K562 (cell line): ENCODE data around the gene RNF113A. TPM values are rescaled to one million over a fixed set of nuclear protein-coding genes. Genes with fewer than 3 reads are reported as not detected.

Experiments used
- ATAC-seq: fragments of 200-7000 bp; cut with Tn5 transposase; 3 replicates; pipeline ENCODE4 v1.9.1; 2020; ENCODE audit warnings: moderate library complexity
- BruUV-seq: library from RNA; stranded (reverse); fragments of 400-500 nt; replicated peaks from 2 replicates; lab custom pipeline; 2021; lab: Mats Ljungman, UMichigan
- CTCF ChIA-PET: fragments of 300-600 bp; formaldehyde crosslinking; extraction: SDS; loops from one replicate; lab custom pipeline; 2021; ENCODE audit warnings: low intra/inter-chr PET ratio; lab: Yijun Ruan, JAX
- POLR2A ChIA-PET: fragments of 300-600, 350-650 bp; sonication (Branson Sonifier 250); formaldehyde crosslinking; extraction: SDS; loops from one replicate; lab custom pipeline; 2021; ENCODE audit warnings: antibody characterized with exemption, inconsistent platforms; lab: Yijun Ruan, JAX
- DNase-seq, 4 experiments: peaks; one replicate each; pipeline versions ENCODE4 v3.0.0 to v3.0.0-alpha.2; 2011 to 2018; ENCODE audit warnings: low spot score in 3 of 4, mixed read lengths in 3 of 4; ENCODE audit errors: extremely low read depth in 1 of 4
- FAIRE-seq: peaks from 2 replicates; lab custom pipeline; 2011; peaks lifted over from hg19 to GRCh38; lab: Jason Lieb, UNC
- H2AFZ ChIP-seq: 2 replicates; pipeline ENCODE4 v1.6.0; 2011; ENCODE audit warnings: low read depth, low read length, control low read depth, inconsistent platforms
- H3K27ac ChIP-seq: fragments of 200-600 bp; 3 replicates; pipeline ENCODE4 v1.8.0; 2011; ENCODE audit warnings: low read depth, mild to moderate bottlenecking, control low read depth, inconsistent platforms, low read length, moderate library complexity, mixed read lengths; ENCODE audit errors: extremely low read depth
- H3K27me3 ChIP-seq, 2 experiments: fragments of 300-600 bp in 1 of 2; 2 replicates in 1 of 2; 3 replicates in 1 of 2; pipeline versions ENCODE4 v1.6.0 to v1.8.0; 2011; ENCODE audit warnings: inconsistent platforms in 2 of 2, low read length in 2 of 2, mild to moderate bottlenecking in 1 of 2, mixed read lengths in 1 of 2, moderate library complexity in 1 of 2; ENCODE audit not compliant: control insufficient read depth in 2 of 2, insufficient read depth in 2 of 2
- H3K36me3 ChIP-seq: fragments of 300-600 bp; 3 replicates; pipeline ENCODE4 v1.8.0; 2011; ENCODE audit warnings: mild to moderate bottlenecking, low read length, inconsistent platforms; ENCODE audit not compliant: control insufficient read depth, insufficient read depth
- H3K4me1 ChIP-seq, 2 experiments: fragments of 200-600 bp in 1 of 2; replicated peaks in 1 of 2; 2 replicates in 1 of 2; 3 replicates in 1 of 2; pipeline versions ENCODE4 v1.5.1 to v1.8.0; 2011; ENCODE audit warnings: inconsistent platforms in 2 of 2, low read length in 2 of 2, mild to moderate bottlenecking in 1 of 2, mixed read lengths in 1 of 2, moderate library complexity in 1 of 2; ENCODE audit not compliant: control insufficient read depth in 2 of 2, insufficient read depth in 2 of 2
- H3K4me2 ChIP-seq: 2 replicates; pipeline ENCODE4 v1.6.1; 2011; ENCODE audit warnings: low read length, control low read depth, inconsistent platforms, mixed read lengths; ENCODE audit not compliant: insufficient read depth
- H3K4me3 ChIP-seq: fragments of 200-600 bp; sonication (generic), shearing (Covaris generic); 2 replicates; pipeline ENCODE4 v1.5.1; 2016; ENCODE audit warnings: control low read depth, inconsistent platforms
- H3K79me2 ChIP-seq: fragments of 200-600 bp; 3 replicates; pipeline ENCODE4 v1.8.0; 2011; ENCODE audit warnings: low read length, inconsistent platforms; ENCODE audit not compliant: control insufficient read depth, insufficient read depth
- H3K9ac ChIP-seq, 2 experiments: 2 replicates each; pipeline versions ENCODE4 v1.6.0 to v1.6.1; 2011; ENCODE audit warnings: low read depth in 2 of 2, low read length in 2 of 2, control low read depth in 1 of 2, inconsistent platforms in 1 of 2, mild to moderate bottlenecking in 1 of 2, mixed read lengths in 1 of 2; ENCODE audit not compliant: insufficient read depth in 1 of 2
- H3K9me1 ChIP-seq: one replicate; pipeline ENCODE4 v1.6.0; 2011; ENCODE audit warnings: inconsistent platforms, mild to moderate bottlenecking, low read length, moderate library complexity; ENCODE audit not compliant: control insufficient read depth, insufficient read depth
- H3K9me3 ChIP-seq: replicated peaks from 2 replicates; pipeline ENCODE4 v1.5.1; 2011; ENCODE audit warnings: low read depth, low read length, inconsistent platforms; ENCODE audit not compliant: control insufficient read depth, insufficient read depth
- H4K20me1 ChIP-seq: replicated peaks from 2 replicates; pipeline ENCODE4 v1.6.1; 2011; ENCODE audit warnings: low read length, inconsistent platforms, mixed read lengths; ENCODE audit not compliant: control insufficient read depth, insufficient read depth
- CBX1 ChIP-seq: sonication (generic); IDR thresholded peaks from 2 replicates; pipeline ENCODE4 v1.6.1; 2016; ENCODE audit warnings: antibody characterized with exemption, low read depth, mild to moderate bottlenecking
- CCNT2 ChIP-seq: IDR thresholded peaks from 2 replicates; pipeline ENCODE4 v1.6.1; 2011; ENCODE audit warnings: borderline replicate concordance, low read depth, mild to moderate bottlenecking, moderate library complexity, mixed read lengths, low read length; ENCODE audit not compliant: insufficient read length; ENCODE audit errors: extremely low read depth
- ETS1 ChIP-seq: conservative IDR thresholded peaks from 2 replicates; pipeline ENCODE4 v1.6.1; 2011; ENCODE audit warnings: low read depth, mild to moderate bottlenecking, low read length; ENCODE audit not compliant: control insufficient read depth
- HIVEP1 ChIP-seq: fragments of 250-450 bp; sonication (Bioruptor Pico); IDR thresholded peaks from 2 replicates; pipeline ENCODE4 v1.4.0; 2020; ENCODE audit warnings: mild to moderate bottlenecking
- NCOA1 ChIP-seq: fragments of 450-650 bp; IDR thresholded peaks from 2 replicates; pipeline ENCODE4 v1.6.1; 2016; ENCODE audit warnings: low read depth
- PHF8 ChIP-seq: fragments of 200-600 bp; sonication (generic); IDR thresholded peaks from 2 replicates; pipeline ENCODE4 v1.6.1; 2012; ENCODE audit warnings: mixed run types, mild to moderate bottlenecking, inconsistent platforms, low read length, moderate library complexity, borderline replicate concordance
- RAD21 ChIP-seq, 2 experiments: fragments of 250-450 bp in 1 of 2; fragments of 450-650 bp in 1 of 2; sonication (Bioruptor Pico) in 1 of 2; formaldehyde crosslinking in 1 of 2; IDR thresholded peaks in 1 of 2; conservative IDR thresholded peaks in 1 of 2; 2 replicates each; pipeline versions ENCODE4 v1.4.0 to v1.8.0; 2020 to 2022; ENCODE audit warnings: mild to moderate bottlenecking in 2 of 2, moderate library complexity in 1 of 2
- ZBTB11 ChIP-seq, 3 experiments: fragments of 200-800 bp in 1 of 3; fragments of 250-450 bp in 1 of 3; fragments of 450-650 bp in 1 of 3; sonication (Bioruptor Pico) in 1 of 3; sonication (Bioruptor generic) in 1 of 3; formaldehyde crosslinking in 1 of 3; IDR thresholded peaks; 2 replicates each; pipeline versions ENCODE4 v1.6.1 to v1.8.0; 2016 to 2022; ENCODE audit warnings: mild to moderate bottlenecking in 2 of 3, missing genetic modification characterization in 2 of 3, missing compliant biosample characterization in 1 of 3, moderate library complexity in 1 of 3
- ZNF586 ChIP-seq: fragments of 450-650 bp; formaldehyde crosslinking; conservative IDR thresholded peaks from 2 replicates; pipeline ENCODE4 v1.4.0; 2020; ENCODE audit warnings: mild to moderate bottlenecking, moderate library complexity
- WGBS: fragments of 100-300 bp; shearing (Covaris generic); methylation state at CpG from one replicate; pipeline ENCODE4 v1.1.6; 2016; ENCODE audit warnings: low coverage, mixed read lengths; ENCODE audit not compliant: insufficient coverage; ENCODE audit errors: missing lambda C conversion rate; 5-methylcytosine and 5-hydroxymethylcytosine counted together
- in situ Hi-C: fragments of 300-500 bp; cut with MboI; formaldehyde crosslinking; loops from 4 replicates; pipeline ENCODE4 v1.15.0; 2018; ENCODE audit warnings: inconsistent platforms, mixed read lengths
- intact Hi-C: fragments of 100-400 bp; cut with micrococcal nuclease; formaldehyde crosslinking; loops from 2 replicates; pipeline ENCODE4 v1.14.2; 2022
- polyA plus RNA-seq, 8 experiments: library from polyadenylated mRNA; depleted of rRNA in 4 of 8; stranded (reverse) in 5 of 8; unstranded in 3 of 8; fragments of >200 nt; fragmentation: Nextera tagmentation in 2 of 8; fragmentation: Illumina TruSeq in 1 of 8; extraction: Ambion mirVana in 2 of 8; extraction: Trizol in 1 of 8; gene quantifications; 2 replicates each; pipeline versions ENCODE4 v1.2.1 to v1.2.3, GENCODE V29; 2011 to 2014; ENCODE audit warnings: inconsistent platforms in 1 of 8, missing spikeins in 1 of 8
- total RNA-seq, 7 experiments: library from RNA; depleted of rRNA in 6 of 7; stranded (reverse); fragments of >200 nt in 6 of 7; fragmentation: Illumina TruSeq in 2 of 7; extraction: Trizol in 2 of 7; gene quantifications; 2 replicates each; pipeline versions ENCODE4 v1.2.1 to v1.2.3, GENCODE V29; 2011 to 2021; ENCODE audit warnings: low replicate concordance in 1 of 7

The RNF113A gene
- total and polyA plus RNA-seq, 9 of the 15 experiments (the other 6 are each of a cell fraction or from before 2014, with no cell fraction given), result 21.2 to 38.4 (median 28.1) TPM

- POLR2A ChIA-PET, result interaction anchor here (0.7 to 4.4 kb wide), 6 partner anchors 10 to 63 kb away, joined by 3 to 30 read pairs (median 7); partner anchors contain the start of genes NDUFA1, RNF113A and RPL39
- peak within 1 kb of the TSS; percentile 77 for H3K4me2 ChIP-seq
- CTCF ChIA-PET, result no interaction called here
- no peaks in the 10 kb centered on the region for H3K27me3 ChIP-seq
- WGBS, result 0% methylated on average over 31 of the region's 54 CpGs
- peaks cover 19% of the 10 kb centered on the region for H3K79me2 ChIP-seq
- intact Hi-C loops (loop anchor here (2.0 kb wide), 1 partner anchor 18 kb away; the partner anchor contains the start of genes NDUFA1 and RNF113A), in situ Hi-C loops (no loop called here)
- peak within 1 kb of the TSS; percentile 82 to 97 for H3K9ac ChIP-seq
- no peaks in the 10 kb centered on the region for H3K9me1 ChIP-seq
- peaks cover 0 to 2% of the 10 kb centered on the region in 2 experiments; a peak in 1 of 5 replicates for H3K4me1 ChIP-seq
- H3K9me3 ChIP-seq, result no peaks in the 10 kb centered on the region
- BruUV-seq, result no TSS peak
- H3K4me3 ChIP-seq, result peak within 1 kb of the TSS; percentile 70
- H3K27ac ChIP-seq, result peak within 1 kb of the TSS; percentile 76
- FAIRE-seq (peak; percentile 93), ATAC-seq (peak; percentile 97), DNase-seq (peak; percentile 95 to 99 (median 96))
- no peaks in the 10 kb centered on the region for H4K20me1 ChIP-seq
- peaks cover 31% of the 10 kb centered on the region; the same call in 2 of the 3 replicates for H3K36me3 ChIP-seq
- peak within 1 kb of the TSS; percentile 91 for H2AFZ ChIP-seq
- TF ChIP-seq RAD21 (CRISPR knock-in tag; conservative IDR thresholded peaks at IDR 0.05 in 1 of 2, IDR thresholded peaks at IDR 0.05 in 1 of 2), result no peak
- peak; percentile 28 for TF ChIP-seq CCNT2
- TF ChIP-seq PHF8, result peak; percentile 91; the same call in 1 of the 2 replicates
- peak; percentile 57; the same call in 1 of the 2 replicates for TF ChIP-seq ETS1
- TF ChIP-seq CBX1, result peak; percentile 68; the same call in 1 of the 2 replicates
- TF ChIP-seq ZNF586 (CRISPR knock-in tag), result no peak
- no peak for TF ChIP-seq NCOA1
- peak in 1 of 3 experiments; percentile 74; a peak in 1 of 6 replicates for TF ChIP-seq ZBTB11 (CRISPR knock-in tag; IDR thresholded peaks at IDR 0.05)
- no peak for TF ChIP-seq HIVEP1
Observed at GRCh38 chrX:119852382-119853353, 18.9 kb downstream of the RNF113A start, which contains the start of gene UPF3B. Gene UPF3B (minus strand): TSS chrX:119852963. CDS start chrX:119852928, 35 bp downstream.
